GM20431 (cell line): Measurements from ENCODE around the gene GNPNAT1.
"Not testable (repeated sequence)": the region's sequence is repeated elsewhere in the genome, so short reads cannot be mapped to it uniquely, and the experiment has no call there.

Source experiments
- in situ Hi-C: fragments of 300-500 bp; cut with MseI, MboI; formaldehyde crosslinking; loops from one replicate; pipeline ENCODE4 v1.15.0; 2020; ENCODE audit warnings: low sequenced_read_pairs; ENCODE audit not compliant: unreplicated experiment

The GNPNAT1 gene

GRCh38 chr14:52792097-52792415, 649 bp upstream of the GNPNAT1 start:
- in situ Hi-C loops: no loop called here

DNA sequence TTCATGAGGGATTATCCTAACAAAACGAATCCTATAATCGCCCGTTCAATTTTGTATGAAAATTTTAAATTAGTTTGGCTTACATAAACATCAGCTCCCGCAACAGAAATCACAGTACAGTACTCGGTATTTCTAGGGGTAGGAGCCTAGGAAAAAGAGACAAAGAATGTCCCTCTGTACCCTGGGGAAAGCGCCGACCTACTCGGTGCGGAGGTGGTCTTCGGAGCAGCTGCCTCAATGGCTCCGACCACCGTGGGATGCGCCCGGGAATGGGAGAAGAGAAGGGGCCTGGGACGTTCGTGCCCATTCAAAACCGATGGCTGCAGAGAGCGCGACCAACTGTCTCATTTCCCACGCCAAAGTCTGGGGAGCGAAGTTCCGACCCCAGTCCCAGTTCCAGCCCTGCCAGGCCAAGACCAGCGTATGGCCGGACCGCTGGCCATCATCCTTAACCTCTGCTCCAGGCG, 618 bp downstream of the GNPNAT1 start:
- in situ Hi-C loops: no loop called here

DNA sequence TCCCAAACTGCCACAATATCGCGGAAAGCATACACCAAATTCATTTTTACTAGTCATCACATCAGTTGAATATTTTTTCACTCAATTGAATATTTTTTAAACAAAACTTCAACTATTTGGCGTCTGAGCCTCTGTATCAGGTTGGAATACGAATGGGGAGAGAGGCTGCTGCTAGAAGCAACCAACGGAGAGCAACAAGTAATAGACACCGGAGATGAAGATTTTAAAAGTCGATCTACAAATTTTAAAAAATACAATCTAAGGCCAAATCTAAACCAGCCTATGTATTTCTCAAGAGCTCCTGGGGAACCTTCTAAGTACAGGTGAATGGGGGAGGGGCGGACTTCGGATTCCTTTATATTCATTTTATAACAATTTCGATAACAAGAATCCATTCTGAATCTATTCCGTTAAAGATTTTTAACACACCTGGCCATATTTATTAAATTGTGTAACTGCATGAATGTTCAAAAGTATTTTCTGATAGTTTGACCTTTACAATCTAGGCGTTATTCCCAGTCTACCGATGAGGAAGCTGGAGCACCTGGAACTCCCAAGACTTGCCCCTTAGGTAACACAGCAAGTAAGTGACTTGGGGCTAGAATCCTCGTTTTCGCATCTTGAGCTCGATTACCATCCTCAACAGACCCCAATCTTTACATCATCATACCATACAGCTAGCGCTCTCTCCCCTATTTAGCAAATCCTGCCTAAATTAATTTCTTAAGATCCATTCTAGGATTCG, 1.2 kb downstream of the GNPNAT1 start:
- in situ Hi-C loops: no loop called here

- in situ Hi-C loops: no loop called here
These were observed 2.3 kb downstream of the GNPNAT1 start for GRCh38 chr14:52789118-52789517.

GRCh38 chr14:52786887-52787286, 4.5 kb downstream of the GNPNAT1 start:
- in situ Hi-C loops: no loop called here

- in situ Hi-C loops: no loop called here
These were observed 8.2 kb downstream of the GNPNAT1 start for GRCh38 chr14:52783206-52783605.

- in situ Hi-C loops: no loop called here
These were observed 9.8 kb downstream of the GNPNAT1 start for GRCh38 chr14:52781629-52782028.

GRCh38 chr14:52780893-52781292, 10.5 kb downstream of the GNPNAT1 start:
- in situ Hi-C loops: no loop called here

DNA sequence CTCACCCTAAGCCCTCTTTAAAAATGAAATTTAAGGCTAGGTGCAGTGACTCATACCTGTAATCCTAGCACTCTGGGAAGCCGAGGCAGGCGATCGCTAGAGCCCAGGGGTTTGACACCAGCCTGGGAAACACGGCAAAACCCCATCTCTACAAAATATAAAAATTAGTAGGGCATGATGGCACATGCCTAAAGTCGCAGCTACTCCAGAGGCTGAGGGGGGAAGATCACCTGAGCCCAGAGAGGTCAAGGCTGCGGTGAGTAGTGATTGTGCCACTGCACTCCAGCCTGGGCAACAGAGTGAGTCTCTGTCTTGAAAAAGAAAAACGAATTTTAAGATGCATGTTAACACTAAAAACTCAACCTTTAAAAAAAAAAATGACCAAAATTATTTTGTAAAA, 12.7 kb downstream of the GNPNAT1 start:
- in situ Hi-C loops: no loop called here

DNA sequence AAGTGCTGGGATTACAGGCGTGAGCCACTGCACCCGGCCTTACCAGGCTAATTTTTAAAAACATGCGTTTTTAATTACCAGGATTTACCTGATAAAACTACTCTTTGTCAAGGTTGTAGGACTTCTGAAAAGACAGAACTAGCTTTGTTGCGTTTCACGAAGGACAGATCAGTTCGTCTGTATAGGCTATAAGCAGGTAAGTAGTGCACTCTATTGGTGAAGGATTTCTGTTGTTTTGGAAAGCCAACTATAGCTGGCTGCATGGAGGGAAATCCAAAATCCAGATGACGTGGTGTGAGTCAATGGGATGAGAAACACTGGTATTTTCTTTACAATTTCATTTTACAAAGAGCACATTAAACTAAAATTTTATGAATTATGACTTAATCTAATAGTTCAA, 14.6 kb downstream of the GNPNAT1 start:
- in situ Hi-C loops: no loop called here

DNA sequence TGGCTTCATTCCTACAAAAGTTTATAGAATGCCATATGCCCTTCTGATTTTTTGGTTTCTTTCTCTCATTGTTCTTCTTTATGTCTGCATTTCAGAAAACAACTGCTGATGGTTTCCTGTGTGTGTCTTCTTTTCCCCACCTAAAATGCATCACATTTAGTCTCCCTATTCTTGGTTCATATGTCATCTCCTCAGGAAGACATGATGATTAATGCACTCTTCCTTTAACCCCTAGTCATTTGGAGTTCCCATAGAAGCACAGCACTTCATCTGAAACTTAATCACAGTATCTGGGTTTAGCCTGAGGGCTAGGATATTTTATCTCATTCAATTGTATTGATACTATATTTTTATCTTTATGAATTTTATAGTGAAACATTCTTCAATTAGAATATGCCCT, 21.5 kb downstream of the GNPNAT1 start:
- in situ Hi-C loops: no loop called here

DNA sequence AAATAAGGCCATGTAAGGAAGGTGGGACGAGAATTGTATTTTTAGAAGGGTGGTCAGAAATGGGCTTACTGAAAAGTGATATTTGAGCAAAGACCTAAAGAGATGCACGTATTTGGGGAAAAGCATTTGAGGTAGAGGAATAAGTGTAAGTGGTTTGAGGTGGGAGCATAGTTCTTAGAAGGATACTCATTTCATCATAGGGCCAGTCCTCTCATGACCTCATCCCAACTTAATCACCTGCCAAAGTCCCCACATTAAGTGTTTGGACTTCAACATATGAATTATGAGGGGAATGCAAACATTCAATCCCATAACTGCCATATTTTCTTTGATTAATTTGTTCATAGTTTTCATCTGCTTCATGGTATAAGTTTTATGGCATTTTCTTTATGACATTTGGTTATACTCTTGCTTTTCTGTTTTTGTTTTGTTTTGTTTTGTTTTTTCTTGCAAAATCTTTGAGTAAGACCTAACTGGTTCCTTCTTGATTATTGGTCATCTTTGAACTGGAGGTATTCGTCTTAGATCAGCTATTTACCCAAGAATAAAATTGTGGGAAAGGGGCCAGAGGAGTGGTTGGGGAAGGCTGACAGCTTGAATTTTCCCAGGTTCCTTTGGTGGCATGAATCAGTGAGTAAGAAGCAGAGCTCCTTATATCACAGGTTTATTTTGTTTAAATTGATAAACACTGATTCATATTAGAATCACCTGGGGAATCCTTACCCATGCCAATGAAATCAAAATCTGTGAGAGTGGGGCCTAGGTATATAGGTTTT, 24.2 kb downstream of the GNPNAT1 start:
- in situ Hi-C loops: no loop called here

DNA sequence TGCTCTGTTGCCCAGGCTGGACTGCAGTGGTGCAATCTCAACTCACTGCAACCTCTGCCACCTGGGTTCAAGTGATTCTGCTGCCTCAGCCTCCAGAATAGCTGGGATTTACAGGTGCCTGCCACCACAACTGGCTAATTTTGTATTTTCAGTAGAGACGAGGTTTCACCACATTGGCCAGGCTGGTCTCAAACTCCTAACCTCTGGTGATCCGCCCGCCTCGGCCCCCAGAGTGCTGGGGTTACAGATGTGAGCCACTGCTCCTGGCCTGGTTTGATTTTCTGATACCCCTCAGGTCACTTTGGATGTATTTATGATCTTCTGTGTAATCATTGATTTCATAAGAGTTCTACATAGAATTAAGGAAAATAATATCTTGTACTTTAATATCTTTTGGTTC, 28.5 kb downstream of the GNPNAT1 start:
- in situ Hi-C loops: not testable (repeated sequence)

DNA sequence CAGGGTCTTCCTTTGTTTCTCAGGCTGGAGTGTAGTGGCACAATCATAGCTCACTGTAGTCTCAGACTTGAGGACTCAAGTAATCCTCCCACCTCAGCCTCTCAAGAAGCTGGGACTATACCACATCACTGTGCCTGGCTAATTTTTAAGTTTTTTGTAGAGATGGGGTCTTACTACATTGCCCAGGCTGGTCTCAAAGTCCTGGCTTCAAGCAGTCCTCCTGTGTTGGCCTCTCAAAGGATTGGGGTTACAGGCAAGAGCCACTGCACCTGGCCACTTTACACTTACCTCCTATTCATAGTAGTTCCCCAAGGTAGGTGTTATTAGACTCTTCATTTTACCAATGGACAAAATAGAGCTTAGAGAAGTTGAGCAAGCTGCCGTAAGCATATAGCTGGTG, 32.3 kb downstream of the GNPNAT1 start:
- in situ Hi-C loops: no loop called here

DNA sequence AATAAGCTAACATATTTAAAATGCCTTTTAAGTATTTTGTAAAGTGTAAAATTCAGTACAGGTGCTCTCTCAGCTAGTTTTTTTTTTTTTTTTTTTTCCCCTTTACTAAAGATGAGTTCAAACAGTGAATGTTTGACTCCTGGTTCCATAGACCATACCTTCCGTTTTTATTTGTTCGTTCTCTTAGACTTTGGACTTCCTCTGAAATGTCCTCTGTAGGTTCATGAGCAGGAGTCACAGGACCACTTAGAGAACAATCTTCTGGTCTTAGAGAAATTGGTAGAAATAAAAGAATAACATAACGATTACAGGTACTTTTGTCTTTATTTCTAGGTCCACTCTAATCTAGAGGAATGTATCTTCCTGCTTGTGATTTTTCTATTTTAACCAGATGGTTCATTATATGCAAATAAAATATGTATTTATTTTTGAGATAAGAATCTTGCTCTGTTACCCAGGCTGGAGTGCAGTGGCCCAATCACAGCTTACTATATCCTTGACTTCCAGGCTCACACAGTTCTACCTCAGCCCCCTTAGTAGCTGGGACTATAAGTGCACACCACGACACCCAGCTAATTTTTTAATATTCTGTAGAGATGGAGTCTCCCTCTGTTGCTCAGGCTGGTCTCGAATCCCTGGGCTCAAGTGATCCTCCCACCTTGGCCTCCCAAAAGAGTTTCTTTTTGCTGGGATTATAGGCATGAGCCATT, 35.6 kb downstream of the GNPNAT1 start:
- in situ Hi-C loops: no loop called here

- in situ Hi-C loops: no loop called here
These were observed 42.6 kb downstream of the GNPNAT1 start for GRCh38 chr14:52748647-52749292.

GRCh38 chr14:52741865-52742264, 49.5 kb downstream of the GNPNAT1 start:
- in situ Hi-C loops: no loop called here

GRCh38 chr14:52740751-52741150, 50.7 kb downstream of the GNPNAT1 start:
- in situ Hi-C loops: no loop called here

DNA sequence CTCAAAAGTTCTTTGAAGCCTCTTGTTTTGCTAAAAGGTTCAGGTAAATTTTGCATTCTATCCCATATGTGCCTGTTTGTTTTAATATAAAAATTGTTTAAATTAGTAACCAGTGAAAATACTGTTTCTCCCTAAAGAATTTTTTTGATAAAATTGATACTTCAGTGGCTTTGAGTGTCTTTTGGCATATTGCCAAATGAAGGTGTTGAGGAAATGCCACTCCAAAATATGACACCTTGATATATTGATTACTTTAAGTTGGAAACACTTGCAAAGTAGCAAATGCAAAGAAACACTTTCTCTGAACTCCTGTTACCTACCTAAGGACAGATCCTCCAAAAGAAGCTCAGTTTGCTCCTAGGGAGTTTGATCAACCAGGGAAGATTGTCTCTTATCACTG, 53.0 kb downstream of the GNPNAT1 start:
- in situ Hi-C loops: no loop called here

- in situ Hi-C loops: no loop called here
These were observed 55.4 kb downstream of the GNPNAT1 start for GRCh38 chr14:52735921-52736489.
